GM18867 (cell line): ENCODE results near the gene CCDC12.
"Not testable (repeated sequence)": the region's sequence is repeated elsewhere in the genome, so short reads cannot be mapped to it uniquely, and the experiment has no call there.

Source experiments
- ATAC-seq: cut with Tn5 transposase; IDR thresholded peaks from one replicate; pipeline ENCODE4 v1.9.1; 2021; ENCODE audit warnings: mild to moderate bottlenecking, moderate library complexity; ENCODE audit not compliant: unreplicated experiment

Gene CCDC12

DNA sequence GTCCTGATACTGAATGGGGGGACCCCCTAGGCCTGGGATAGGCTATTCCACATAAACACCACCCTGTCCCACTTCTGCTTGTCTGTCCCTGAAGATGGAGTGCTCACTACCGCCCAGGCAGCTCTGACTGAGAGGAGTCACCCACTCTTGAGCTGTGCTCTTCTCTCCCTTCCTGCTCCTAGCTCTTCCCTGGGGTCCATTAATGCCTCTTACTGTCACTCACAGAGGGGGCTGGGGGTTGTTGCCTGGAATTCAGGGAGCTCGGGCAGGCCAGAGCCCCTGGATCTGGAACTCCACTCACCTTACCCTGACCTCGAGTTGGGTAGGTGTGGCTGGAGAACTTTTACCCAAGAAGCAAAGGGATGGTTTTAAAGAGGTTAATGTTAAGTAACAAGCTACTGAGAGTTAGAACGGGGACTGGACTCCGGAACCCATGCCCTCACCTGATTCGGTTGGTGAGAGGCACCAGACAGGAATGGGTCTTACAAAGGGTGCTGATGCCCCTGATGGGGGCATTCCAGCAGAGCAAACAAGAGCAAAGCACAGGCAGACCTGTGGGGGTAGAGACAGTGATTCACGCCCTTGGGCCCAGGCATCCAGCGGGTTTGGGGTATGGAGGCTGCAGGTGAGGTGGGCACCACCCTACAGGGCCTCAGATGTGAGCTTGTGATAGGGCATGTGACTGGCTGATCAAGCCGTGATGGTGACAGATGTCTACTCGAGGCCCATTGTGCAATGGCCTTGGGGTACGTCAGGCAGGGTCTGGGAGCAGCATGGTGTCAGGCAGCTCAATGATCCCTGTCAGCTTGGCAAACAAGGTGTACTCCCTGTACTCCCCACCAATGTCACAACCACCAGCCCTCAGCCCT lies 8.3 kb upstream of the CCDC12 start:
- no peak for ATAC-seq

DNA sequence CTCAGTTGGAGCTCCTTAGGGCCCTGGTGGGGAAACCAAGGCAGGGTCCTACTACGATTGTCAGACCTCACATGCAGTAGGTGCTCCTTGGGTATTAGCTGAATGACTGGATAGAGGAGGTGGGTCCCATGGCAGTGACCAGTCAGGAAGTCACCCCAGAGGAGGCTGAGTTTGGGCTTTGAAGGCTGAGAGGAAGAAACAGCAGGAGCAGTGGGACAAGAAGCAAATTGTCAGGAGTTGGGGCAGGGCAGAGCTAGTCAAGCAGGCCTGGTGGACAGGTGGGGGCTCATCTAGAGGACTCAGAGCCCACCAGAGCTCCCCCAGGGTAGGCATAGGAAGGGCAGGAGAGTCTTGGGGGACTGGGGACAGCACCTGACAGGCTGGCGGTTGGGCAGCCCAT lies 6.0 kb upstream of the CCDC12 start:
- no peak for ATAC-seq

DNA sequence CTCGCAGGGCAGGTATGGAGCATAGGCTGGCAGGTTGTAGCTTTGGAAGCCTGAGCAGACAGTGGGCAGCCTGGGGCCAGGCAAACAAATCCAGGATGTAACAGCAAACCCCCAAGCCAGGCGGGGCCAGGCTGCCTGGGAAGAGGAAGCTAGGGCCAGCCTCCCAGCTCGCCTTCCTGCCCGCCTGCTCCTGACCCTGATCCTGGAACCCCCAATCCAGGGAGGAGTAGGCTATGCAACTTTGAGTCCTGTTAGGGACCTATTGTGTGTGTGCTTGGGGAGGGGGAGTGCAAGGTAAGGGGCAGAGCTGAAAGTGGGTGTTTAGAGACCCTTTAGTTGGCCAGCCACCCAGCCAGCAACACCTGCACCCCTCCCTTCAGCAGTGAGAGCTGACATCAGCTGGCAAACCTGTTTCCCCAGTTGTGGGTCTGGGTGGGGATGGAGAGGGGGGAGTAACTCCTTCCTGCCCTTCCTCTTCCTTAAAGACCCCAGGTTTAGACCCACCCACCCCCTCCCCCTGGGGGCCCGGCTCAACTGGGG lies 5.5 kb upstream of the CCDC12 start:
- ATAC-seq, result no peak

DNA sequence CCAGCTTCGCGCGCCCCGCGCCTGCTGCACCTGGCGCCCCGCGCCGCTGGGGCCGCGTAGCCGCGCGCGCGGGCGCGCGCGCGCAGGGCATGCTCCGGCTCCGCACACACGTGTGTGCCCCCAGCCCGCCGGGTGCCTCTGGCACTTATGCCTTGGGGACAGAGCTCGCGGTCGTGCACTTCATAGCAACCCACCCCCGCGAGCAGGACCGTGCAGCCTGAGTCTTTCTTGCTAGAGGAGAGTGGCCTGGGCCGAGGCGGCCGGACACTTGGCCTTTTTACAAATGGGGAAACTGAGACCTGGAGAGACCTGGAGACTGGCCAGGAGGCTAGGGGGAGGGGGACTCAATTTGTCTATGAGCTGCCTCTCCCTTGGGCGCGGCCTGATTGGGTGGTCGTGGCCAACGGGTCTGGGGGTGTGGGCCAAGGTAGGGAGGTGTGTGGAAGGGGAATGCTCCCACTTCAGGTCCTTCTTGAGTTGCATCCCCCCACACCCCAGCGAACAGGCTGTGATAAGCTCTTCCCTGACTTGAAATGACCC lies 3.5 kb upstream of the CCDC12 start:
- no peak for ATAC-seq

DNA sequence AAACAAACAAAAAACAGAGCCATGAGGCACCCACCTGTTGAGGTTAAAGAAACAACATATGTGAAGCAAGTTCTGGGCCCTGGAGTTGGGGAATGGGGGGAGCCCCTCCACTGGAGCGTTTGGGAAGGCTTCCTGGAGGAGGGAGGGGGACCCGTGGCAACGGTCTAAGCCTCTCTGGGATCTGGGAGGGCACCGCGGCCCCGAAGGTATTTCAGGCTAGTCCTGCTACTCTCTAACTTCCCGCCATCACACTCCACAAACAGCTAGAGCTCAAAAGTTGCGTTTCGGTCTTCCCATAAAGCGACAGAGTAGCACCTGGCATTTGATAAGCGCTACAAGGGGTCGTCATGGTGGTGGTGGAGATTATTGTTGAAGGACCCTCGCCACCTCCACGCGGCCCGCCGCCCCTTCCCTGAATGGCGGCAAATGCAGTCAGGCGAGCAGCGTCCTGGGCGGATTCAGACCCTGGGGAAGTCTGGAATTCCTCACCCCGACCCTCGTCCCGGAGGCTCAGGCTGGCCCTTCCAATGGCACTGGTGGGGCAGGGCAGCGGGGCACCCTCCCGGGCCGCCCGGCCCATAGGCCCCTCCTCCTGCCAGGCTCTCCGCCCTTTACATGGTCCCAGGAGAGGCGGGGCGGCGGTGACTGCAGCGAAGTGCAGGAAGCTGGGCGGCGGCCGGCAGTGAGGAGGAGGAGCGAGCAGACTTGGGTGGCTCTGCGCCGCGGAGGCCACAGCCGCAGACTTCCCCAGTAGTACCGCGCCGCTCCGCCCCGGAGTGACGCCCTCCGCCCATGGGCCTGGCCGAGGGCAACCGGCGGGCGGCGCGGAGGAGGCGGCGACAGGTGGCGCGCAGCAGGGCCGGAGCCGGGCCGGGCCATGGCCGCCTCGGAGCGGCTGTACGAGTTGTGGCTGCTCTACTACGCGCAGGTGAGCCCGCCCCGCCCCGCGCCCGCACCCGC lies 2.7 kb upstream of the CCDC12 start, which contains the start of gene NBEAL2:
Gene NBEAL2 (plus strand): TSS at position 682 of the 960 bp plus-strand sequence. CDS start 196 bp downstream, at position 878.
- ATAC-seq, result peak; percentile 73

DNA sequence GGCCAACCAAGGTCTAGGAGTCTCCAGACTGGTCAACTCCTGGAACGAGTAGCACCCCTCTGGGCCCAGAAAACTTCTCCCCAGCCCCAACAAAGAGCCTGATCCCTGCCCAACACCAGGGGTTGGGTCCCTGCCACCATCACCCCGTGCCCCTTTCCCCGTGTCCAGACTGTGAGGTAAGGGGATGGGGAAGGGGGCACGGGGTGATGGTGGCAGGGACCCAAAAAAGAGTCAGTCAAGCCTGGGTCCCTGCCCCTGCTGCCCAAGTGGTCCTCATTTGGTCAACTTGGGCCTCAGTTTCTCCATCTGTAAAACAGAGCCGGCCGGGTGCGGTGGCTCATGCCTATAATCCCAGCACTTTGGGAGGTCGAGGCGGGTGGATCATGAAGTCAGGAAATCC lies 1.8 kb upstream of the CCDC12 start:
- ATAC-seq, result no peak

DNA sequence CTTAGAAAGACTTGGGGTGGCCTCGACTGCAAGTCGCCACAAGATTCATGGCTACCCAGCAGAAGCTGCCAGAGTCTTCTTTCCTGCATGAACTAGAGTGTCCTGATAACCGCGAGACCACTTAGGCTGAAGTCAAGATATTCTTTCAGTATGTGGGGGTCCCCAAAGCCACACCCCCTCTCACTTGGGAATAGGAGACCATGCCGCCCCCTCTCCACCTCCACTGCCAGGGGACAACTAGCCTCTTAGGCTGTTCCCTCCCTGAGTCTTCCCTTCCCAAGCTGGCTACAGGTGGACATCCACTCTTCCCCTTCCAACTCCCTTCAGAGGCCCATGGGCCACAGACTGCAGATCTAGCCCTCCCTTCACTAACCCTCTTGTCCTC lies 1.3 kb upstream of the CCDC12 start:
- no peak for ATAC-seq

DNA sequence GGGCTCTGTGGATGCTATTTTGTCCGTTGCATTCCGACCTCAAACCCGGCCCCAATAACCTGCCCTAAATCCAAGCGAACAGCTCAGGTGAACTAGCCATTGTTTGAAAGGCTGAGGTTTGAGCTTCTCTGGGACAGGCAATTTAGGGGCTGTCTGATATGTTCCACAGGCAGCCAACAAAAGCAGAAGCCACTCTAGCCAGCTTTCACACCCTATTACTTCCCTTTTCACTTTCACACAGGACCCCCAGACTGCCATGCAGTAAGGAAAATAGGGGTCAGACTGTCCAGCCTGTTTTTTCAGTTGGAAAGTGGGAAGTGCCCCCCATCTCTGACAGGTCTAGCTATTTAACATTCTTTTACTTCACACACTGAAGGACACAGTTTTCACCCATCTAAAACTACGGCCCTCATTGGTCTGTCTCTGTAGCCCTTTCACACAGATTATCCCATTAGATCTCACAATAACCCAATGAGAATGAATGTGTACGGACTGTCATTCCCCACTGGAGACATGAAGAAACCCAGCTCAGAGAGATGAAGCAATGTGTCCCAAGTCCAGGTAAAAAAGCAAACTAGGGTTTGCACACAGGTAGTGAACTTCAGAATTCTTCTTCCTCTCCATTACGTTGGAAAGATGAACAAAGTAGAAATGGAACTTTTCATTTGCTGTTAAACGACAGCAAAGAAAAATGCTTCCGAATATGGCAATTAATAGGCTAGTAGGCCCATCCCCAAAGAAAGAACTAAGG lies 1.9 kb downstream of the CCDC12 start:
- ATAC-seq, result no peak

DNA sequence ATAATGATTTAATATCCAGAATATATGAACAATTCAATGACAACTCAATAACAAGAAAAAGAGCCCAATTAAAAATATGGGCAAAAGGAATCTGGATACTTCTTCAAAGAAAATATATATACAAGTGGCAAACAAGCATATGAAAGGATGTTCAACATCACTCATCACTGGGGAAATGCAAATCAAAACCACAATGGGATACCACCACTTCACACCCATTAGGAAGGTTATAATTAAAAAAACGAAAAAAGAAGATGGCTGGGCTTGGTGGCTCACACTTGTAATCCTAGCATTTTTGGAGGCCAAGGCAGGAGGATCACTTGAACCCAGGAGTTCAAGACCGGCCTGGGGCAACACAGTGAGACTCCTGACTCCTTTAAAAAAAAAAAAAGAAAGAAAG lies 4.1 kb downstream of the CCDC12 start:
- no peak for ATAC-seq

DNA sequence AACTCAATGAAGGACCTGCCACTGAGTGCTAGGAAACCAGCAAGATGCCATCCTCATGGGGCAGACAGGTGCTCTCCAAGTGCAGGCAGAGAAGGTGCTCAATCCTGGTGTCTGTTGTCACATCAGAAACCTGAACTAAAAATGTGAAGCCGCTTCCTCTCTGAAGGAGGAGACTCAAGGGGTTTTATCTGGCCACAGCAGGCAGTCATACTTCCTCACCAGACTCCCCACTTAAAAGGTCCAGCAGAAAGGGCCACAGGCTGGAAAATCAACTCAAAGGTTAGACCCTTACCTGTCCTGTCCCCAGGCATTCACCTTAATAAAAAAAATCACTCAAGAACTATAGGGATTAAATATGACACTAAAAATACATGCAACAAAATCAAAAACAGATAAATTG lies 4.8 kb downstream of the CCDC12 start:
- ATAC-seq, result no peak

DNA sequence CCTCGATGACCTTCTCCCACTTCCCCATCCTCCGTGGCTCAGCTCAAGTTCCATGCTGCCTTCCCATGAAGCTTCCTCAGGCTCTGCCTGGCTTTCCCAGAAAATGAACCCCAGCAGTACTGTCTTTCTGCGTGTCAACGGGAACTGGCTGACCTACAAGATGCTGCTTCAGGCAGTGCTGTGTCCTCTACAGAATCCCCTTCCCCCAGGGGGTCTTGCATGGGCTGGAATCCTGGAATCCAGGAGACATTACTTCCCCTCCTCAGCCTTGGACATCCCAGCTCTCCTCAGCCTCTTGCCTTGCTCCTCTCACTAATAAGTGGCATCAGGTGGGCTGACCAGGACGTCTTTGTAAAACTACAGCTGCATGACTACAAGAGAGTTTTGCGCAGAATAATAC lies 5.4 kb downstream of the CCDC12 start:
- no peak for ATAC-seq

DNA sequence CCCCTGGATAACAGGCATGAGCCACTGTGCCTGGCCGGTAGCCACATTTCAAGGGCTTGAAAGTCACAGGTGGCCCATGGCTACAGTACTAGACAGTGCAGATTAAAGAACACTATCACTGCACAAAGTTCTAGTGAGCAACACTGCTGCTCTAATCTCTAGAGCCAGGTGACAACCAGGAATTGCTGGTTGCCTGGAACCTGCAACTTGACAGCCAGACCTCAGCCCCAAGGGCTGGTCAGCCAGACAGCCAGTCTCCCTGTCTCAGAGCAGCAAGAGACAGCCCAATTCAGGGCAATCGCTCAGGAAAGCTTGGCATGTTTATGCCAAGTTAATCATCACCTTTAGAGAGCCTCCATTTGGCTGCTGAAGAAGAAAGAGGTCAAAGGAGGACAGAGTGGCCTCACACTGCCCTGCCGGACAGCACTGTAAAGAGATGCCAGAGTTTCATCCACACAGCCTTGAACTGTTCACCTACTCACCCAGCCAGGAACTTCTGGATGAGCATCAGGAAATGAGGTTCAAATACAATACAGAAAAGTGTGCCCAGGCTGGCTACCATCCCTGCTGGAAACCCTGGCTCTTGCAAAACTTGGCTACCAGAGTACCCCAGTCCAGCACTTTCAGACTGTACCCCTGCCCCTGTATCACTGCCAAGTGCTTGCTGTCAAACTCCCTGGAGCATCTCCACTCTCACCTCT lies 6.0 kb downstream of the CCDC12 start:
- ATAC-seq, result no peak

DNA sequence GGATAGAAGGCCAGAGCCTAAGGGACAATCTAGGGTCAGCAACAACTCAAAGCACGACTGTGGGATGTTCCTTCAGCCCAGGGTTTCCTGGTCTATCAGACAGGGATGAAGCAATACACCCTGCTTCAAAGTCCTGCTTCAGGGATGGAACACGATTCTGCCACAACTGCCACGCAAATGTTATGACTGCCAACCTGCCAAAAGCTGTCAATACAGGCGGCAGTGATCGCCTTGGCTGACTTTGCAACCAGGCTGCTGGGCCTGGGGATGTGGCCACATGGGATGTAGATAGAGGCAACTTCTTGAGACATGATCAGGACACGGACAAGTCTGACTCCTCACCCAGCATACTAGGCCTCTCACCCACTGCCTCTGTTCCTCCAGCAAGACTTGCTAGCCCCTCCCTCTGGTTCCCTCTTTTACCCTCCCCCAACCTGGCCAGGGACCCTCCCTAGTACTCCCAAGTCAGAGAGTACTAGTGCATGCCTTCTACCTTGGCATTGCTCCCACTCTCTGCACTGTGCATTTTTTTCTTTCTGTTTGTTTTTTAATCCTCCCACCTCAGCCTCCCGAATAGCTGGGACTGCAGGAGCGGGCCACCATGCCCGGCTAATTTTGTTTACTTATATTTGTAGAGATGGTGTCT lies 7.6 kb downstream of the CCDC12 start:
- ATAC-seq, result no peak

DNA sequence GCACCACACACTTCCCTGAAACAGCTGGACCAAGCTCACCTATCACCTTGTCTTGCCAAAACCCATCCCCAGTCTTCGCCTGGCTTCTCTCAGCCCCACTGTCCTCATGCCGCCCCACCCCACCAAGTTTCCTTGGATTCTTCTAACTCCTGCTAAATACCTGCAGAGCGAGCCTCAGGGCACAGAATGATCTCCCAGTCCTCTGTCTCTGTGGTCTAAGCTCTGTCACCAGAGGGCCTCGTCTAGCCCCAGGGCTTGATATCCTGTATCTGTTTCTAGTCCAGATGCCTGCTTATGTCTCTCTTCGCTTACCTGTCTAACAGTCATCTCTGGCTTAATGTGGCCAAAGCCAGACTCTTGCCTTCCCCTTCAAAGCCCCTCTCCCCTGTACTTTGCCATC lies 9.7 kb downstream of the CCDC12 start:
- no peak for ATAC-seq

DNA sequence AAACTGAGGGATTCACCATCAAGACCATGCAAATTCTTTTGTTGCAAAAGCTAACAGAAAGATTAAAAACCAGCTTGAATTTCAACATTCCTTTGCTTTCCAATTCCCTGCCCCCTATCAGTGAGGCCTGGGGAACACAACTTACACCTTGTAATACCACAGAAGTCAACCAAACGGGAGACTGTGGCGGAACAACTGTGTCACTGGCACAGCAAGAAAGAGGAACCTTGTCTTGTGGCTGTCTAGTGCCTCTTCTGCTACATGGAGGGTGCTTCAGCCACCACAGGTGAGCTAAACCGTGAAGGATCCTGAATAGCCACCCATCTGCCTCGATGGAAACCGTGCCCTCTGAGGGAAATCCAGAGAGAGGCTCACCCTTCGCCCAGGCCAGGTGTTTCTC lies 11.4 kb downstream of the CCDC12 start:
- ATAC-seq, result peak; percentile 59

DNA sequence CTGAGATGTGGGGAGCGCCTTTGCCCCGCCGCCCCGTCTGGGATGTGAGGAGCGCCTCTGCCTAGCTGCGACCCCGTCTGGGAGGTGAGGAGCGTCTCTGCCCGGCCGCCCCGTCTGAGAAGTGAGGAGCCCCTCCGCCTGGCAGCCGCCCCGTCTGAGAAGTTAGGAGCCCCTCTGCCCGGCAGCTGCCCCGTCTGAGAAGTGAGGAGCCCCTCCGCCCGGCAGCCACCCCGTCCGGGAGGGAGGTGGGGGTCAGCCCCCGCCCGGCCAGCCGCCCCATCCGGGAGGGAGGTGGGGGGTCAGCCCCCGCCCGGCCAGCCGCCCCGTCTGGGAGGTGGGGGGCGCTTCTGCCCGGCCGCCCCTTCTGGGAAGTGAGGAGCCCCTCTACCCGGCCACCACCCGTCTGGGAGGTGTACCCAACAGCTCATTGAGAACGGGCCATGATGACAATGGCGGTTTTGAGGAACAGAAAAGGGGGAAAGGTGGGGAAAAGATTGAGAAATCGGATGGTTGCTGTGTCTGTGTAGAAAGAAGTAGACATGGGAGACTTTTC lies 12.4 kb downstream of the CCDC12 start:
- not testable (repeated sequence) for ATAC-seq

DNA sequence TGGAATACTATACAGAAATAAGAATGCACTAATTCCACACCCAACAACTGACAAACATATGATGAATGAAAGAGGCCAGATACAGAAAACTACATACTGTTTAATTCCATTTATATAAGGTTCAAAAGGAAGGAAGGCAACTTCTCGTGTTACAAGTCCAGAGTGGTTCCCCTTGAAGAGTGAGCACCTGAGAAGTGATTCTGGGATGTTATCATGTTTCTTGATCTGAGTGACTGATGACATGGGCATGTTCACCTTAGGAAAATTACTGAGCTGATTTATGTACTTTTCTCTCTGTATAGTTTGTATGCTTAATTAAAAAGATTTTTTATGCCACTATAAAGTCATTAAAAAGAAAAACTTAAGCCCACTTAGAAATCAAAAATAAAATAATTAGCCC lies 13.6 kb downstream of the CCDC12 start:
- ATAC-seq, result no peak

DNA sequence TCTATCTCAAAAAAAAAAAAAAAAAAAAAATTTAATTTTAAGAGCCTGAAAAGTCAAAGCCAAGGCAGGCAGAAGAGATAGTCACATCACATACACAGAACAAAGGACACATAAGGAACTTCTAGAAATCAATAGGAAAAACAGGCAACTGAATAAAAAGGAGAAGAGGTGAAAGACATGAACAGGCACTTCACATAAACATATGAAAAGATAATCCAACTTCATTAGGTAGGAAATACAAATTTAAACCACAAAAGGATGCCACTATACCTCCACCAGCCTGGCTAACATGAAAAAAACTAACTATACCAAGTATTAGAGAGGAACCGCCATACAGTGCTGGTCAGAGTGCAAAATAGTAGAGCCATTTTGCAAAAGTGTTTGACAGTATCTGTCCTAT lies 14.1 kb downstream of the CCDC12 start:
- ATAC-seq, result no peak

DNA sequence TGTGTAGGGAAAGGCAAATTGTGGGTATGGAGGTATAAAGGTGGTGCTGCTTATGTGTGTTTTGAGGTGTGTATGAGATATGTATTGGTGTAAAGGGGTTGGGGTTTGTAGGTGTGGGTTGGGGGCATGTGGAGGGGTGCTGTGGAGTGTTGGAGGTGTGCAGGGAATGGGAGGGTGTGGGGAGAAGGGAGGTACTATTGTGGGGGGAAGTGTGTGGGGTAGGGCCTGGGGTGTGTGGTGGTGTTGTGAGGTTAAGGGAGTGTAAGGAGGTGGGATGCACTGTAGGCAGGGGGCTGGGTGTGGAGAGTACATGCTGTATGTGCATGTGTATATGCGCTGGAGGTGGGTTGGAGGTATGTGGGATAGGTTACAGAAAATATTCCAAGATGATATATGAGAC lies 15.7 kb downstream of the CCDC12 start:
- ATAC-seq, result no peak
